Activated CD4-positive, CD25-positive, alpha-beta regulatory T cell treated with anti-CD3 and anti-CD28 coated beads, Interleukin-2, amount 50 U/mL, for 16 hours (primary cell): ENCODE measurements around the gene WDR19.

ENCODE experiments used
- DNase-seq: peaks from one replicate; pipeline ENCODE4 v3.0.0-alpha.2; 2020; ENCODE audit warnings: low read depth, low spot score

Gene WDR19

GRCh38 chr4:39302901-39303300 lies 120.6 kb downstream of the WDR19 start:
- no peak for DNase-seq

- DNase-seq = no peak
Measured at GRCh38 chr4:39303871-39304270, 121.5 kb downstream of the WDR19 start.

GRCh38 chr4:39304651-39305050 lies 122.3 kb downstream of the WDR19 start:
- DNase-seq = no peak

GRCh38 chr4:39305912-39306677 lies 123.8 kb downstream of the WDR19 start:
- no peak for DNase-seq

- no peak for DNase-seq
Measured at GRCh38 chr4:39308611-39309010, 126.3 kb downstream of the WDR19 start.

- no peak for DNase-seq
Measured at GRCh38 chr4:39312816-39313215, 130.5 kb downstream of the WDR19 start.

GRCh38 chr4:39319676-39320075 lies 137.3 kb downstream of the WDR19 start:
- no peak for DNase-seq

GRCh38 chr4:39320381-39321115 lies 138.2 kb downstream of the WDR19 start:
- no peak for DNase-seq

- no peak for DNase-seq
Measured at GRCh38 chr4:39323821-39324220, 141.5 kb downstream of the WDR19 start.

- no peak for DNase-seq
Measured at GRCh38 chr4:39324446-39324845, 142.1 kb downstream of the WDR19 start.

- DNase-seq = no peak
Measured at GRCh38 chr4:39324897-39325613, 142.7 kb downstream of the WDR19 start.

GRCh38 chr4:39326468-39326977 lies 144.2 kb downstream of the WDR19 start:
- no peak for DNase-seq

- DNase-seq = no peak
Measured at GRCh38 chr4:39330353-39330752, 148.0 kb downstream of the WDR19 start.

- no peak for DNase-seq
Measured at GRCh38 chr4:39331191-39331590, 148.9 kb downstream of the WDR19 start.
